OCI-M2 (cell line): ENCODE data around the gene RAB11B.
"Not testable (repeated sequence)": the region's sequence is repeated elsewhere in the genome, so short reads cannot be mapped to it uniquely, and the experiment has no call there.

Experiments used
- DNase-seq: peaks from one replicate; lab custom pipeline; 2025; ENCODE audit not compliant: unreplicated experiment; lab: John Stamatoyannopoulos, UW

RAB11B gene

DNA sequence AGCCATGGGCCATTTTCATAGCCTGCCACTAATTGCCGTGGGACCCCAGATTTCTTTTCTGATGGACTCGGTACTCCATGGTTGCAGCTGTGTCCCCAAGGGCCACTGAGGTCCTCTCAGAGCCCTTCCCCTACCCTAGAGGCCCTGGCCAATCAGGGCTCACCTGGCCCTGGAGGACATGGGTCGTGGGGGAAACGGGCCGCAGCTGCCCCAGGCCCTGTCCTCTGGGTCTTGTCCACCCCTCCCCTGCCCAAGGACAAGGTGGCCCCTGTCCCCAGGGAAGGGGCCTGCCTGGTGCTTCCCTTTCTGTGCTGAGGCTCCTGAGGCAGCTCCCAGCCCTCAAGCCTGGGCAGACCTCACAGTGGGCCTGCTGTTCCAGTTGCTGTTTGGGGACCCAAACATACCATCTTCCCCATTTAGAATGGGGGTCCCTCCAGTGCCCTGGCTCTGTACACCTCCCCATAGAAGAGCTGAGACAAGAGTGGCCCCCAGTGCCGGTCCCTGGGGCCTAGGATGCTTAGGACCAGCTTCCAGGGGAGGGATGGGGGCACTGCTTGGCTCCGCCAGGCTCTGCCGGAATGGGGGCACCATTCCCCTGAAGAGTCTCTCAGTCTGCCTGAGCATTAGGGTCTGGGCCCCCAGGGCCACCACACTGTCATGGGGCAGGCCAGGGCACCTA lies 3.2 kb downstream of the RAB11B start:
- DNase-seq, result no peak

DNA sequence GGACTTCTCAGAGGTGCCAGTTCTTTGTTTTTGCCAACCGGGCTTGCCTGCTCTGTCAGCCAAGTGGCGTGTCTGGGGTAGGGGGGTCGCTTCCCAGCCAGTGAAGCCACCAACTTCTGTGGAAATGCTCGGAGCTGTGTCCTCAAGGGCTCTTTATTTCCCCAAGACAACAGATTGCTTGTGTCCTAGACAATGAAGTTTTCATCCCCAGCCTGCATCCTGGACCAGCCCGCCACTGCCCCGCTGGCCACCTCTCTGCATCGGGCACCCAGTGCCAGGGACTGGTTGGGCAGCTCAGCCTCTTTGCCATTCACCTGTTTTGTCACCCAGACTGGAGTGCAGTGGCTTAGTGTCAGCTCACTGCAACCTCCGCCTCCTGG lies 3.7 kb downstream of the RAB11B start:
- no peak for DNase-seq

- no peak for DNase-seq
Measured at GRCh38 chr19:8395621-8396082, 5.5 kb downstream of the RAB11B start.

DNA sequence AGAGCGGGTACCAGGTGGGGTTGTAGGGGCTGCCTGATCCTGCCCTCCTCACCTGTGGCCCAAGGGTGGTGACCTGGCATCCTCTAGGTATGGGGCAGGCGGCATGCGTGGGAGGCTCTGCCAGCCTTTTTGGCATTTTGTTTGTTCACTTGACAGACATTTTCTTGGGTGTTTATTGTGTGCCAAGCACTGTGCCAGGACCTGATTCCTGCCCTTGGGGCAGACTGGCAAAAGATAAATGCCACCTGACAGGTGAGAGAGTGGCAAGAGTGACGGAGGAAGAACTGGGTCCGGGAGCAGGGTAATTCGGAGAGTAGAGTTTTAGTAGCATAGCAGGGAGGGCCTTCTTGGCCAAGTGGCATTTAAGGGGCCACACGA lies 6.0 kb downstream of the RAB11B start:
- no peak for DNase-seq

- no peak for DNase-seq
Measured at GRCh38 chr19:8396563-8397203, 6.5 kb downstream of the RAB11B start.

DNA sequence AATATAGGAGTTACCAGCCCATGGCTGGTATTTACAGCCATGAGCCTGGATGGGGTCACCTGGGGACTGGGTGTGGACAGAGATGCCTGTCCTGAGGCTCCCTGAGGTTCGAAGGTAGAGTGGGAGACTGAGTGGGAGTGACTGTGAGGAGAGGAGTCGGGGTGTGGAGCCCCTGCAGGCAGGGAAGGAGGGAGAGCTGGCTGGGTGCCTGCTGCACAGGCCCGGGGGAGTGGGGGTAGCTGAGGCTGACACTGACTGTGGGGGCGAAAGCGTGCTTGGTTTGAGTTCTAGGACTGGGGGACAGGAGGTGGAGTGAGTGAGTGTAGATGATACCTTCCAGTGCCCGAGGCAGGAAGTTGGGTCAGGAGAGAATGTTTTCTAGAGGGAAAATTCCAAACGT lies 7.1 kb downstream of the RAB11B start:
- no peak for DNase-seq

DNA sequence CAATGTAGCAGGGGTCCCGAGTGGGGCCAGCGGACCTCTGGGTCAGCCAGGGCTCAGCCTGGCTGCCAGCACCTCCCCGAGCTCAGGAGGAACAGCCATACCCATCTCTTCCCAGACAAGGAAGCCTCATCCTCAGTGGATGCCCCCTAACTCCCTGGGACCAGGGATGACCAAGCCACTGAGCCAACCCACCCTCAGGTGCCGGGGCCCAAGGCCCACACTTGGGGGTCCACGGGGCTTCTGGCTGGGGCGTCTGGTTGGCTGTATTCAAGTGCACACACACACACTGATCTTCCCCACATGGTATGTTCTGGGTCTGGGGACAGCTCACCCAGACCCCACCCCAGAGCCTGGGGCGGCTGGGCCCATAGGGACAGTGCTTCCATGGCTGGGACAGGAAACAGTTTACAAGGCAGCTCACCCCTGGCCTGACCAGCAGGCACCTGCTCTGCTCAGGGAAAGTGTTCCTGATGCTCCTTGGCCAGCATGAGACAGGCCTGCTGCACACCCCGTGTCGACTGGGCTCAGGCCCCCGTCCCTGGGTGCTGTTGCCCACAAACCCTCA lies 7.7 kb downstream of the RAB11B start:
- no peak for DNase-seq

DNA sequence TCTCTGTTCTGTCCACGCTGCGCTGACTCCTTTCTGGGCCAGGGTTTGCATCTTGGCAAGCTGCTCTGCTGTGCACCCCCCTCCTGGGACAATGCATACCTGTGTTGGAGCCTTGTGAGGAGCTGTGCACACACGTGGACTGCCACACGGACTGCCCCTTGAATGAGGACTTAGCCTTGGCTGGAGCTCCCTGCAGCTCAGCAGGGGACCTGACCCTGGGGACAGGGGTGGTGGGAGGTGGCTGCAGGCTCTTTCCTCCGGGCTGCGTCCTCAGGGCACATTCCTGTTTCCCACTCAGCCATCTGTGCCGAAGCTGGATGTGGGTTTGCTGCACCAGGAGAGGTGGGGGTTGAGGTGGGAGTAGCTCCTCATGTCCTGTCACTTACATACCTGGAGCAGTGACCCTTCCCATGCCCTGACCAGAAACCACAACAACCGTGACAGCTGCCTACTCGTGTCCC lies 8.2 kb downstream of the RAB11B start:
- no peak for DNase-seq

DNA sequence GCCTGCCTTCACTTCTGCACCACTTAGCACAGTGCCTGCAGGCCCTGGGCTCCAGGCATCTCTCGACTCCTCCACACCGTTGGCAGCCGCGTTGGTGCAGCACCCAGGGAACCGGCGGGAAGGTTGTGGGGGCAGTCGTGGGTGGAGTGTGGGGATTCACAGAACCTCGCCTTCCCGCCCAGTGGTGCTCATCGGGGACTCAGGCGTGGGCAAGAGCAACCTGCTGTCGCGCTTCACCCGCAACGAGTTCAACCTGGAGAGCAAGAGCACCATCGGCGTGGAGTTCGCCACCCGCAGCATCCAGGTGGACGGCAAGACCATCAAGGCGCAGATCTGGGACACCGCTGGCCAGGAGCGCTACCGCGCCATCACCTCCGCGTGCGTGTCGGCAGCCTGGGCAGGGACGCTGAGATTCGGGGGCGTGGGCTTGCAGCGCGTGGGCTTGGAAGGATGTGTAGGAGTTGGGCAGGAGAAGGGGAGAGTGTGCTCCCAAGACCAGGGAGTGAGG lies 9.6 kb downstream of the RAB11B start:
- no peak for DNase-seq

DNA sequence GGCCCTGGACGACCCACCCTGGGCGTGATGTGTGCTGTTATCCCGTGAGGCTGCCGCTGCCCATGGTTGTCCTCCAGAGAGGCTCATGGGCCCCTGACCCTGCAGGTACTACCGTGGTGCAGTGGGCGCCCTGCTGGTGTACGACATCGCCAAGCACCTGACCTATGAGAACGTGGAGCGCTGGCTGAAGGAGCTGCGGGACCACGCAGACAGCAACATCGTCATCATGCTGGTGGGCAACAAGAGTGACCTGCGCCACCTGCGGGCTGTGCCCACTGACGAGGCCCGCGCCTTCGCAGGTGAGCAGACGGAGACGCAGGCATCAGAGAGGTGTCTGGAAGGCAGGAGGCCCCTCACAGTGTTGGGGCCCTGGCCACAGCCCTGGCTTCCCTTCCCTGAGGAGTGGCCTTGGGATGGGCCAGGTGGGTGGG lies 11.8 kb downstream of the RAB11B start:
- DNase-seq, result no peak

- no peak for DNase-seq
Measured at GRCh38 chr19:8403098-8403819, 13.1 kb downstream of the RAB11B start.

GRCh38 chr19:8403820-8404109 lies 13.6 kb downstream of the RAB11B start:
- no peak for DNase-seq

DNA sequence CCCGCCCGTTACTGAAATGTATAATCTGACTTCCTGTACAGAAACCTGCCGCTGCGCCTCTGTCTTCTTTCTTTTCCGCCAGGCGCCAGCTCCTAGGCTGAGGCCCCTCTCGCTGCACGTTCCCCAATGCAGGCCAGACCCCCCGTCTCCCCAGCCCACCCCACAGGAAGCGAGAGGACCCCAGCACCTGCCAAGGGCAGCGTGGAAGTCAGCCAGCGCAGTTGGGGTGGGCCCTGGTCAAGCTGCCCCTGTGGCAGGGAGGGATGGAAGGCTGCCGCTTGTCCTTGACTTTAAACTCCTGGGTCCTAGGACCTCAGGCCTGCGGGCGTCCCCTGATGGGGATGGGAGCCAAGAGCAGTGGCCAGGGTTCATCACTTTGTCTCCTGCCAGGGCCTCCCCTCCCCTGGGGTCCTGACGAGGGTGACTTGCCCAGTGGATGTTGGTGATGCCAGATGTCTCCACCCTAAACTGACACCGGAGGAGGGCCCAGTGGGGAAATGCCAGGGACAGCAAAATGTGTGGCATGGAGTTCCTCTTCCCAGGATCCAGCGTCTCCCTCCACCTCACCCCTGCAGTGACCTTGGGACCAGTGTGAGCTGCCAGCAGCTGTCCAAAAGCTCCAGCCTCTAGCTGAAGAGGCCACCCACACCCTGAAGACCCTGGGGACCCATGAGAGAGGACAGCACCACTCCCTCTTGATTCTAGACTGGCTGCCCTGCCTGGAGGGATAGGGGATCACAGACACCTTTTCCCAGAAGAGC lies 14.4 kb downstream of the RAB11B start:
- no peak for DNase-seq

- DNase-seq, result not testable (repeated sequence)
Measured at GRCh38 chr19:8410718-8411117, 20.6 kb downstream of the RAB11B start.

DNA sequence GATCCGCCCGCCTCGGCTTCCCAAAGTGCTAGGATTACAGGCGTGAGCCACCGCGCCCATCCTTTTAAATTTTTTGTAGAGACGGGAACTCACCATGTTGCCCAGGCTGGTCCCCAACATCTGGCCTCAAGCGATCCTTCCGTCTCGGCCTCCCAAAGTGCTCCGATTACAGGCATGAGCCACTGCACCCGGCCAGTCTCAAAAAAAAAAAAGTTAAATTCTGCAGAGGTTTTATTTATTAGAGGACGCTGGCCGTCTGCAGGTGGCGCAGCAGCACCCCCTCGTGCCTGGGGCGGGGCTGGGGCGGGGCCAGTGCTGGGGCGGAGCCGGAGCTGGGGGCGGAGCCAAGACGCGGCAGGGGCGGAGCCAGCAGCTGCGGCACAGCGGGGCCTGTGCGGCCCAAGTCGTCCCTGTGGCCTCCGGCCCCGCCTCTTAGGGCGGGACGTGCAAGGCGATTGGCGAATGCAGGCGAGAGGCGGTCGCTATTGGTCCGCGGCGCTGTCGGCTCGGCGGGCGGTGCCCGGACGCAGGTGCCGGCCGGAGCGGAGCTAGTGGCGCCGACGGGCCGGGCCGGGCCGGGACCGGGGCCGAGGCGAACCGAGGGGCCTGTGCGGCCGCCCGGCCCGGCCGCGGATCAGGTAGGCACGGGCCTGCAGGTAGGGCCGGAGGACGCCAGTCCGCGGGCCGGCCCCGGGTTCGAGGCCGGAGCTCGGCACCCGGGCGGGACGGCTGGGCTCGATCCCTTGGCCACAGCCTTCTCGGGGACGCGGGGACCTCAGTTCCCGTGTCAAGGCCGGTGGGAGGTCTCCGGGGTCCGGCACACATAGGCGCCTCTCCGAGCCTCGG lies 22.8 kb downstream of the RAB11B start, which contains the start of gene MARCHF2:
TSS of gene MARCHF2 (plus strand) at position 523 of the 846 bp plus-strand sequence. CDS start 8,536 bp downstream, outside the sequence.
- DNase-seq, result peak; percentile 53

- no peak for DNase-seq
Measured at GRCh38 chr19:8413629-8413995, 23.5 kb downstream of the RAB11B start.

- DNase-seq, result no peak
Measured at GRCh38 chr19:8416796-8417195, 26.6 kb downstream of the RAB11B start.

DNA sequence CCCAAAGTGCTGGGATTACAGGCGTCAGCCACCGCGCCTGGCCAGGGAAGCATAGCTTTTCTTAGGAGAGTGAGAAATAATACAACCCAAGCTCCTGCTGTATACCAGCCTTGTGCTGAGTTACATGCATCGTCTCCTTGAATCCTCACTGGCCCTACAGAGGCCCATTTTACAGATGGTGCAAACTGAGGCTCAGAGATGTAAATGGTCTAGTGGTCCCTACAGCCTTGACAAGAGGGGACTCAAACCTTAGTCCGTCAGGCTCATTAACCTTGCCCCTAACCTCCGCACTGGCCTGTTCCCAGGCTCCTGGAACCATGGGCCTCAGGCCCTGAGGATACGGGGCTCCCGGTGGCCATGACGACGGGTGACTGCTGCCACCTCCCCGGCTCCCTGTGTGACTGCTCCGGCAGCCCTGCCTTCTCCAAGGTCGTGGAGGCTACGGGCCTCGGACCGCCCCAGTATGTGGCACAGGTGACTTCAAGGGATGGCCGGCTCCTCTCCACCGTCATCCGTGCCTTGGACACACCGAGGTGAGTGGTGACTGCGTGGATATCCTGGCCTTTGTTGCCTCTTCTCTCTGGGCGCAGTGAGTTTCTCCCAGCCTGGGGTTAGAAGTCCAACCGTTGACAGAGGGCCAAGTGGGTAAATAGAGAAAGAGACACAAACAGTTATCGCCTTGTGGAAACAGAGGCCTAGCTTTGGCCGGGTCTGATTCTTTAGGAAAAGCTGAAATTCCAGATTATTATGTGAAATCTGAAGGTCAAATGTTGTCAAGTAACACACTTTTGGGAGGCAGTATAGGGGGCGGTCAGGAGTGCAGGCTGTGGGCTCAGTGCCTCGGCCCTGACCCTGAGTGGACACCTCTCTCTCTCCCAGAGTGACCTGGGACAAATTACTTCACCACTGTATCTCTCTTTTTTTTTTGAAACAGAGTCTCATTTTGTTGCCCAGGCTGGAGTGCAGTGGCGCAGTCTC lies 31.6 kb downstream of the RAB11B start:
- DNase-seq, result no peak

- no peak for DNase-seq
Measured at GRCh38 chr19:8423817-8424223, 33.7 kb downstream of the RAB11B start.
